IMR-90 (cell line): ENCODE data around the gene GOLT1A. TPM values are rescaled to one million over a fixed set of nuclear protein-coding genes. Genes with fewer than 3 reads are reported as not detected.

ENCODE experiments used
- ATAC-seq: fragments of 200-7000 bp; cut with Tn5 transposase; 2 replicates; pipeline ENCODE4 v1.9.1; 2020; ENCODE audit warnings: low read depth, mild to moderate bottlenecking, moderate library complexity
- BruUV-seq: library from RNA; stranded (reverse); fragments of 400-500 nt; replicated peaks from 2 replicates; lab custom pipeline; 2021; lab: Mats Ljungman, UMichigan
- CTCF ChIA-PET: fragments of 300-600 bp; formaldehyde crosslinking; extraction: SDS; loops from one replicate; lab custom pipeline; 2021; ENCODE audit warnings: antibody characterized with exemption; lab: Yijun Ruan, JAX
- POLR2A ChIA-PET: fragments of 300-600 bp; sonication (Branson Sonifier 250); formaldehyde crosslinking; loops from one replicate; lab custom pipeline; 2022; ENCODE audit warnings: antibody characterized with exemption; ENCODE audit not compliant: unreplicated experiment; lab: Charles Lee
- DNase-seq: peaks from one replicate; pipeline ENCODE4 v3.0.0; 2013
- H2AFZ ChIP-seq: replicated peaks from 2 replicates; pipeline ENCODE3; 2013; ENCODE audit warnings: low read length, mild to moderate bottlenecking; ENCODE audit not compliant: poor library complexity
- H2AK5ac ChIP-seq: 2 replicates; pipeline ENCODE4 v1.6.1; 2013; ENCODE audit warnings: low read depth, low read length, inconsistent platforms
- H2AK9ac ChIP-seq: replicated peaks from 2 replicates; pipeline ENCODE3; 2013; ENCODE audit warnings: mild to moderate bottlenecking, low read depth, low read length, moderate library complexity; ENCODE audit not compliant: poor library complexity
- H2BK120ac ChIP-seq: 2 replicates; pipeline ENCODE4 v1.6.1; 2013; ENCODE audit warnings: low read depth, low read length, inconsistent platforms
- H2BK15ac ChIP-seq: 3 replicates; pipeline ENCODE4 v1.6.1; 2013; ENCODE audit warnings: low read depth, low read length, inconsistent platforms
- H2BK20ac ChIP-seq: 2 replicates; pipeline ENCODE4 v1.6.1; 2013; ENCODE audit warnings: low read depth, mild to moderate bottlenecking, inconsistent platforms, low read length, moderate library complexity
- H2BK5ac ChIP-seq: 2 replicates; pipeline ENCODE4 v1.6.1; 2013; ENCODE audit warnings: mild to moderate bottlenecking, low read depth, low read length, inconsistent platforms; ENCODE audit not compliant: poor library complexity, severe bottlenecking
- H3K14ac ChIP-seq: replicated peaks from 2 replicates; pipeline ENCODE4 v1.6.1; 2013; ENCODE audit warnings: low read depth, low read length, inconsistent platforms
- H3K18ac ChIP-seq: 2 replicates; pipeline ENCODE4 v1.6.1; 2013; ENCODE audit warnings: low read depth, low read length, control low read depth
- H3K23ac ChIP-seq: 2 replicates; pipeline ENCODE4 v1.6.1; 2013; ENCODE audit warnings: low read depth, low read length, inconsistent platforms
- H3K27ac ChIP-seq: 2 replicates; pipeline ENCODE4 v1.5.1; 2013; ENCODE audit warnings: mild to moderate bottlenecking, control low read depth, low read length; ENCODE audit not compliant: insufficient read depth
- H3K27me3 ChIP-seq: 2 replicates; pipeline ENCODE4 v1.6.1; 2013; ENCODE audit warnings: low read length; ENCODE audit not compliant: control insufficient read depth, insufficient read depth
- H3K36me3 ChIP-seq: 2 replicates; pipeline ENCODE4 v1.6.1; 2013; ENCODE audit warnings: low read length, mixed read lengths; ENCODE audit not compliant: control insufficient read depth, insufficient read depth
- H3K4ac ChIP-seq: 2 replicates; pipeline ENCODE4 v1.6.1; 2013; ENCODE audit warnings: low read depth, low read length, inconsistent platforms
- H3K4me1 ChIP-seq: 2 replicates; pipeline ENCODE4 v1.6.1; 2013; ENCODE audit warnings: low read length, mixed read lengths; ENCODE audit not compliant: control insufficient read depth, insufficient read depth
- H3K4me2 ChIP-seq: 2 replicates; pipeline ENCODE4 v1.6.1; 2013; ENCODE audit warnings: low read depth, mild to moderate bottlenecking, control low read depth, low read length, moderate library complexity
- H3K4me3 ChIP-seq: 2 replicates; pipeline ENCODE4 v1.5.1; 2013; ENCODE audit warnings: low read depth, mild to moderate bottlenecking, control low read depth, low read length, moderate library complexity; ENCODE audit not compliant: insufficient read depth
- H3K56ac ChIP-seq: 2 replicates; pipeline ENCODE4 v1.6.1; 2013; ENCODE audit warnings: low read length, inconsistent platforms; ENCODE audit not compliant: insufficient read depth; ENCODE audit errors: extremely low read depth
- H3K79me1 ChIP-seq, 2 experiments: 2 replicates each; pipeline ENCODE4 v1.6.1; 2013; ENCODE audit warnings: low read length in 2 of 2, inconsistent platforms in 1 of 2, low read depth in 1 of 2
- H3K9ac ChIP-seq: 2 replicates; pipeline ENCODE4 v1.6.1; 2013; ENCODE audit warnings: low read depth, low read length, control low read depth
- H3K9me1 ChIP-seq: 2 replicates; pipeline ENCODE4 v1.6.1; 2013; ENCODE audit warnings: low read length, inconsistent platforms; ENCODE audit not compliant: insufficient read depth
- H3K9me3 ChIP-seq: 2 replicates; pipeline ENCODE4 v1.6.1; 2013; ENCODE audit warnings: low read length; ENCODE audit not compliant: control insufficient read depth, insufficient read depth
- H4K20me1 ChIP-seq: 2 replicates; pipeline ENCODE4 v1.6.1; 2013; ENCODE audit warnings: low read length, inconsistent platforms; ENCODE audit not compliant: insufficient read depth
- H4K5ac ChIP-seq: 2 replicates; pipeline ENCODE4 v1.6.1; 2013; ENCODE audit warnings: mild to moderate bottlenecking, low read depth, low read length, control low read depth
- H4K8ac ChIP-seq, 2 experiments: 2 replicates each; pipeline ENCODE4 v1.6.1; 2013; ENCODE audit warnings: low read depth in 2 of 2, low read length in 2 of 2, control low read depth in 1 of 2, inconsistent platforms in 1 of 2
- H4K91ac ChIP-seq: 2 replicates; pipeline ENCODE4 v1.6.1; 2013; ENCODE audit warnings: low read depth, low read length, inconsistent platforms; ENCODE audit not compliant: insufficient read depth
- BHLHE40 ChIP-seq: fragments of 150-350 bp; IDR thresholded peaks from 2 replicates; pipeline ENCODE4 v1.6.1; 2016; ENCODE audit warnings: mild to moderate bottlenecking, low read depth, low read length
- CEBPB ChIP-seq: IDR thresholded peaks from 2 replicates; pipeline ENCODE4 v1.6.1; 2012; ENCODE audit warnings: low read depth, low read length, improper control_type of control experiment
- CHD1 ChIP-seq: IDR thresholded peaks from 2 replicates; pipeline ENCODE4 v1.6.1; 2012; ENCODE audit warnings: low read depth, low read length, improper control_type of control experiment
- CTCF ChIP-seq: conservative IDR thresholded peaks from 2 replicates; pipeline ENCODE4 v1.5.1; 2012; ENCODE audit warnings: mild to moderate bottlenecking, low read depth, low read length, improper control_type of control experiment
- ELK1 ChIP-seq: fragments of 150-350 bp; IDR thresholded peaks from 2 replicates; pipeline ENCODE4 v1.6.1; 2016; ENCODE audit warnings: low read depth, mild to moderate bottlenecking, low read length, moderate library complexity, borderline replicate concordance
- FOS ChIP-seq: fragments of 150-350 bp; IDR thresholded peaks from 2 replicates; pipeline ENCODE4 v1.6.1; 2016; ENCODE audit warnings: low read depth, low read length
- MAFK ChIP-seq: IDR thresholded peaks from 2 replicates; pipeline ENCODE4 v1.6.1; 2012; ENCODE audit warnings: low read depth, low read length, improper control_type of control experiment
- MAZ ChIP-seq: IDR thresholded peaks from 2 replicates; pipeline ENCODE4 v1.6.1; 2012; ENCODE audit warnings: low read depth, mild to moderate bottlenecking, low read length, improper control_type of control experiment, moderate library complexity, borderline replicate concordance
- MXI1 ChIP-seq: IDR thresholded peaks from 2 replicates; pipeline ENCODE4 v1.6.1; 2012; ENCODE audit warnings: low read depth, mild to moderate bottlenecking, low read length, moderate library complexity, borderline replicate concordance
- NFE2L2 ChIP-seq: fragments of 150-350 bp; IDR thresholded peaks from 2 replicates; pipeline ENCODE4 v1.6.1; 2016; ENCODE audit warnings: low read depth, mild to moderate bottlenecking, low read length
- POLR2A ChIP-seq: IDR thresholded peaks from 2 replicates; pipeline ENCODE4 v1.6.1; 2012; ENCODE audit warnings: mild to moderate bottlenecking, low read depth, low read length
- RAD21 ChIP-seq: IDR thresholded peaks from 2 replicates; pipeline ENCODE4 v1.6.1; 2012; ENCODE audit warnings: low read length, improper control_type of control experiment
- RCOR1 ChIP-seq: IDR thresholded peaks from 2 replicates; pipeline ENCODE4 v1.6.1; 2012; ENCODE audit warnings: mild to moderate bottlenecking, low read length, improper control_type of control experiment; ENCODE audit not compliant: insufficient replicate concordance
- RFX5 ChIP-seq: IDR thresholded peaks from 2 replicates; pipeline ENCODE4 v1.8.0; 2012; ENCODE audit warnings: low read depth, mild to moderate bottlenecking, low read length, moderate library complexity
- SMC3 ChIP-seq: fragments of 150-350 bp; IDR thresholded peaks from 2 replicates; pipeline ENCODE4 v1.6.1; 2016; ENCODE audit warnings: low read depth, mild to moderate bottlenecking, antibody characterized with exemption, low read length, moderate library complexity
- USF2 ChIP-seq: fragments of 150-350 bp; IDR thresholded peaks from 2 replicates; pipeline ENCODE4 v1.6.1; 2017; ENCODE audit warnings: mild to moderate bottlenecking, antibody characterized with exemption, low read length, low read depth
- WGBS, 2 experiments: methylation state at CpG; one replicate each; pipeline versions ENCODE4 v1.1.5 to v1.1.7; 2013; ENCODE audit warnings: missing lambda C conversion rate in 2 of 2; ENCODE audit not compliant: insufficient read length in 1 of 2; ENCODE audit errors: extremely low coverage in 2 of 2; 5-methylcytosine and 5-hydroxymethylcytosine counted together
- dilution Hi-C: fragments of 300-500 bp; cut with HindIII; formaldehyde crosslinking; loops from one replicate; pipeline ENCODE4 v1.14.3; 2018; ENCODE audit warnings: low sequenced_read_pairs; ENCODE audit not compliant: unreplicated experiment
- in situ Hi-C: fragments of 300-500 bp; cut with MboI; formaldehyde crosslinking; loops from 3 replicates; pipeline ENCODE4 v1.14.3; 2019; ENCODE audit warnings: low sequenced_read_pairs, inconsistent platforms, mixed read lengths
- intact Hi-C: fragments of 100-400 bp; cut with micrococcal nuclease; formaldehyde crosslinking; loops from 2 replicates; pipeline ENCODE4 v1.10.0; 2022
- polyA plus RNA-seq, 3 experiments: library from polyadenylated mRNA; depleted of rRNA; stranded (reverse); fragments of >200 nt; gene quantifications; 2 replicates each; pipeline ENCODE4 v1.2.3, GENCODE V29; 2012; ENCODE audit warnings: low replicate concordance in 1 of 3
- total RNA-seq: library from RNA; depleted of rRNA; stranded (reverse); fragments of >200 nt; gene quantifications from 2 replicates; pipeline ENCODE4 v1.2.3, GENCODE V29; 2012

Gene GOLT1A
- total and polyA plus RNA-seq, 2 of the 4 experiments (the other 2 are of a cell fraction) = 0.32 TPM; not detected in 1

GRCh38 chr1:204227351-204227750 lies 13.6 kb upstream of the GOLT1A start:
- H2BK120ac ChIP-seq = no peak overlapping the region
- H3K4me1 ChIP-seq = peaks cover 2% of the 10 kb centered on the region; the same call in 1 of the 2 replicates
- H3K4me3 ChIP-seq = no peak overlapping the region
- H3K4ac ChIP-seq = no peak overlapping the region
- peaks cover 6% of the 10 kb centered on the region for H3K9me1 ChIP-seq
- ChIA-PET CTCF (no interaction called here), POLR2A (no interaction called here)
- no peak overlapping the region for H4K8ac ChIP-seq
- H3K23ac ChIP-seq = no peak overlapping the region
- in situ Hi-C loops = no loop called here
- intact Hi-C loops = no loop called here
- H2AFZ ChIP-seq = no peak overlapping the region
- no peak overlapping the region for H2BK15ac ChIP-seq
- whole genome bisulfite sequencing, 2 experiments = no CpG with 5 or more reads among the region's 2 CpGs
- H3K27ac ChIP-seq = no peak overlapping the region
- no peaks in the 10 kb centered on the region for H3K79me1 ChIP-seq
- H3K9ac ChIP-seq = no peak overlapping the region
- no peak overlapping the region for H2AK9ac ChIP-seq
- no peak overlapping the region for H3K18ac ChIP-seq
- H3K36me3 ChIP-seq = peaks cover 24% of the 10 kb centered on the region
- no peak overlapping the region for H3K56ac ChIP-seq
- H4K20me1 ChIP-seq = no peaks in the 10 kb centered on the region
- H3K14ac ChIP-seq = no peak overlapping the region
- no peak overlapping the region for H2BK5ac ChIP-seq
- H3K9me3 ChIP-seq = no peaks in the 10 kb centered on the region
- no peak overlapping the region for H4K5ac ChIP-seq
- no peak overlapping the region for H3K4me2 ChIP-seq
- no TSS peak for BruUV-seq
- no peak for DNase-seq
- H3K27me3 ChIP-seq = no peaks in the 10 kb centered on the region
- dilution Hi-C loops = no loop called here
- H2AK5ac ChIP-seq = no peak overlapping the region
- no peak for ATAC-seq
- H4K91ac ChIP-seq = no peak overlapping the region
- TF ChIP-seq MAFK = no peak
- TF ChIP-seq FOS = no peak
- no peak for TF ChIP-seq CHD1
- TF ChIP-seq MAZ = no peak
- no peak for TF ChIP-seq CTCF
- TF ChIP-seq SMC3 = no peak
- no peak for TF ChIP-seq CEBPB
- TF ChIP-seq BHLHE40 = no peak
- no peak for TF ChIP-seq USF2
- TF ChIP-seq RFX5 = no peak
- TF ChIP-seq ELK1 = no peak
- TF ChIP-seq POLR2A = no peak
- TF ChIP-seq RAD21 = no peak
- TF ChIP-seq RCOR1 = no peak
- no peak for TF ChIP-seq NFE2L2
- TF ChIP-seq MXI1 = no peak
- H2BK20ac ChIP-seq = no peak overlapping the region
